ENCODE results near the gene DNAJB9.
"Not testable (repeated sequence)": the region's sequence is repeated elsewhere in the genome, so short reads cannot be mapped to it uniquely, and the experiment has no call there.

Gene DNAJB9

DNA sequence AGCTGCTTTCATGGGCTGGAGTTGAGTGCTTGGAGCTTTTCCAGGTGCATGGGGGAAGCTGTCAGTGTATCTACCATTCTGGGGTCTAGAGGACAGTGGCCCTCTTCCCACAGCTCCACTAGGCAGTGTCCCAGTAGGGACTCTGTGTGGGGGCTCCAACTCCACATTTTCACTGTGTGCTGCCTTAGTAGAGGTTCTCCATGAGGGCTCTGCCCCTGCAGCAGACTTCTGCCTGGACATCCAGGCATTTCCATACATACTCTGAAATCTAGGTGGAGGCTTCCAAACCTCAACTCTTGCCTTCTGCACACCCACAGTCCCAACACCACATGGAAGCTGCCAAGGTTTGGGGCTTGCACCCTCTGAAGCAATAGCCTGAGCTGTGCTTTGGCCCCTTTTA, 13.0 kb upstream of the DNAJB9 start:
- H3K9me3 Mint-ChIP-seq, H3K4me3 Mint-ChIP-seq, H3K27me3 Mint-ChIP-seq, H3K27ac Mint-ChIP-seq, H3K4me1 Mint-ChIP-seq: not testable (repeated sequence)
- H3K36me3 Mint-ChIP-seq: peaks cover 22% of the 10 kb centered on the region

DNA sequence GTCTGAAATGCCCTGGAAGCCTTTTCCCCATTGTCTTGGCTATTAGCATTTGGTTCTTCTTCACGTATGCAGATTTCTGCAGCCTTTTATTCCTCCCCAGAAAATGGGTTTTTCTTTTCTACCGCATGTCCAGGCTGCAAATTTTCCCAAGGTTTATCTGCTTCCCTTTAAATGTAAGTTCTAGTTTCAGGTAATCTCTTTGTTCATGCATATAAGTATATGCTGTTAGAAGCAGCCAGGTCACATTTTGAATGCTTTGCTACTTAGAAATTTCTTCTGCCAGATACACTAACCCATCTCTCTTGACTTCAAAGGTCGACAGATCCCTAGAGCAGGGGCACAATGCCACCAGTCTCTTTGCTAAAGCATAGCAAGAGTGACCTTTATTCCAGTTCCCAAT, 12.5 kb upstream of the DNAJB9 start:
- H3K36me3 Mint-ChIP-seq: peaks cover 23% of the 10 kb centered on the region
- H3K4me3 Mint-ChIP-seq: no peak overlapping the region
- H3K4me1 Mint-ChIP-seq: peaks cover 4% of the 10 kb centered on the region
- H3K27ac Mint-ChIP-seq: no peak overlapping the region
- H3K9me3 Mint-ChIP-seq: peaks cover 8% of the 10 kb centered on the region
- no peaks in the 10 kb centered on the region for H3K27me3 Mint-ChIP-seq

DNA sequence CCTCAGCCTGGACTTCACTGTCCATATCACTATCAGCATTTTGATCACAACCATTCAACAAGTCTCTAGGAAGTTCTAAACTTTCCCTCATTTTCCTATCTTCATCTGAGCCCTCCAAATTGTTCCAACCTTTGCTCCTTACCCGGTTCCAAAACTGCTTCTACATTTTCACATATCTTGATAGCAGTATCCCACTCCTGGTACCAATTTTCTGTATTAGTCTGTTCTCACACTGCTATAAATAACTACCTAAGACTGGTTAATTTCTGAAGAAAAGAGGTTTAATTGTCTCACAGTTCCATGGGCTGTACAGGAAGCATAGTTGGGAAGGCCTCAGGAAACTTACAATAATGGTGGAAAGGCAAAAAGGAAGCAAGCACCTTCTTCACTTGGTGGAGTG, 12.1 kb upstream of the DNAJB9 start:
- H3K4me3 Mint-ChIP-seq: no peak overlapping the region
- no peaks in the 10 kb centered on the region for H3K27me3 Mint-ChIP-seq
- peaks cover 26% of the 10 kb centered on the region for H3K36me3 Mint-ChIP-seq
- H3K4me1 Mint-ChIP-seq: peaks cover 4% of the 10 kb centered on the region
- no peak overlapping the region for H3K27ac Mint-ChIP-seq
- H3K9me3 Mint-ChIP-seq: peaks cover 8% of the 10 kb centered on the region

DNA sequence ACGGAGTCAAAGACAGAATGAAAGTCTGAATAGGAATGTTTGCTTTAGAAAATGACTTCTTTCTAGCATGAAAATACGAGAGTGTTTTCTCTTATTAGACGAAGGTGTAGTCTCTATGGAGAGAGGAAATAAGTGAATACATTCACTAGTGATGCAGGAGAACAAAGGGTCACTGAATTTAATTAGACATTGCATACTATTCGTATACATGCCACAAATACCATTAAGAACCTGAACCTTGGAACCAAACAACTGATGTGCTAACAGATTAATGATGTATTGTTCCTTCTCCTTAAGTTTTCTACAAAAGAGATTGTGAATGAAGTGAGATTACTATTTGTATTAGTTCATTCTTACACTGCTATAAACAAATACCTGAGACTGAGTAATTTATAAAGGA, 10.4 kb upstream of the DNAJB9 start:
- H3K4me1 Mint-ChIP-seq: peaks cover 4% of the 10 kb centered on the region
- H3K27ac Mint-ChIP-seq: no peak overlapping the region
- H3K36me3 Mint-ChIP-seq: peaks cover 25% of the 10 kb centered on the region
- peaks cover 8% of the 10 kb centered on the region for H3K9me3 Mint-ChIP-seq
- H3K27me3 Mint-ChIP-seq: no peaks in the 10 kb centered on the region
- H3K4me3 Mint-ChIP-seq: no peak overlapping the region

DNA sequence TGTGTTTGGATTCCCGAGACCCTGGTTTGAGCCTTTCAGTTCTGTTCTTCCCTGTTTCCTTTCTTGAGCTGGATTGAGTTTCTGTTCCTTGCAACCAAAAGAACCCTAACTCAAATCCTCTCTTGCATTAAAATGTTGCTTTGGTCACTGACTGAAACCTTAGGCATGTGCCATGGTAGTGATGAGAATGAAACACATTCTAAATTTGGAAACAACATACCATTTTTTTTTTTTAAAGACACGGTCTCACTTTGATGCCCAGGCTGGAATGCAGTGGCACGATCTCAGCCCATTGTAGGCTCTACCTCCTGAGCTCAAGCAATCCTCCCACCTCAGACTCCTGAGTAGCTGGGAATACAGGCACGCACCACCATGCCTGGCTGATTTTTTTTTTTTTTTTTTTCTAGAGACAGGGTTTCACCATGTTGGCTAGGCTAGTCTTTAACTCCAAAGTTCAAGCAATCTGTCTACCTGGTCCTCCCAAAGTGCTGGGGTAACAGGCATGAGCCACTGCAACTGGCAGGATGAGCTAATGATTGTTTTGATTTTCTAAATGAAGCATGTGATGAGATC, 8.5 kb upstream of the DNAJB9 start:
- Mint-ChIP-seq H3K27ac (no peak overlapping the region), H3K4me3 (no peak overlapping the region), H3K27me3 (no peaks in the 10 kb centered on the region), H3K9me3 (peaks cover 13% of the 10 kb centered on the region), H3K4me1 (peaks cover 11% of the 10 kb centered on the region), H3K36me3 (peaks cover 34% of the 10 kb centered on the region)

DNA sequence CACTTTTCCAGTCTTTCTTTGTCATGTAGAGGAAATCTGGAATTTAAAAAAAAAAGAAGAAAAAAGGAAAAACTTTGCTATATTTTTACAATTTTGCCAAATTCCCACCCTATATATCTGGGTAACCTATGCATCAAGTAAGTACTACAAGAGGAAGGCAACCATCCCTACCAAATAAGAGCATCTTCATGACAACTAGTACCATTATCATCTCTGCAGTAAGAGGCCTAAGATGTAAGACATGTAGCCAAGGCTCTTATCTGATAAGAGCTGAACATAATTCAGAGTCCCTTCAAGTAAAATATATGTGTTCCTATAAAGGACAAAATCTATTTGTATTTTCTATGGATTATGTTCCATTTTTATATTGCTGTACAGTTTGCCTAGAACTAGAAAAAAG, 3.7 kb upstream of the DNAJB9 start:
- Mint-ChIP-seq H3K36me3 (peaks cover 27% of the 10 kb centered on the region), H3K4me3 (no peak overlapping the region), H3K9me3 (peaks cover 5% of the 10 kb centered on the region), H3K27me3 (no peaks in the 10 kb centered on the region), H3K27ac (no peak overlapping the region), H3K4me1 (peaks cover 40% of the 10 kb centered on the region)

DNA sequence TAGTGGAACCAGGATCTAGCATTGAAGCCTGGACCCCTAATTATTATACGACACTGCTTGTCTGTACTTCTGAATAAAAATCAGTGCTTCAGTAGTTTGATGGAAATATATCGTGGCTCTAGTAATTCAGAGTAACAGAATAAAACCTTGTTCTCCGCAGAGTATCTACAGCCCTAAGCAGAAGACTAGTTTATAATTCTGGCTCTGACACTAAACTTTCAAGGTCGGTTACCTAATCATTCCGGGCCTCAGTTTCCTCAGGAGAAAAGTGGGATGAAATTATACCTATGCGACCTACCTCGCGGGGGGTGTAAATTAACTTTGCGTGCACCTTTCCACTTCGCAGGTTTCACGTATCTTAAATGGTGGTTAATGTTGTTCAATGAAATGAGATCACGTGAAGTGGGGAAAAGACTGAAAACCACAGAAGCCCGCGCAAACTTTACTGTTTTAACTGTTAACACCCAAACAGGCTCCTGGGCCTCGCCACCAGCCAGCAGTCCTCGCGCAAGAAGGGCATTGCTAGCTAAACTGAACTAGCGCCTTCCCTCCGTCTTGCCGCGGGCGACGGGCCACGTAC, 783 bp upstream of the DNAJB9 start:
- peaks cover 23% of the 10 kb centered on the region for H3K36me3 Mint-ChIP-seq
- H3K27me3 Mint-ChIP-seq: no peaks in the 10 kb centered on the region
- H3K9me3 Mint-ChIP-seq: peaks cover 5% of the 10 kb centered on the region
- H3K27ac Mint-ChIP-seq: peak overlapping the region; percentile 99
- H3K4me3 Mint-ChIP-seq: peak overlapping the region; percentile 98
- H3K4me1 Mint-ChIP-seq: peaks cover 60% of the 10 kb centered on the region

DNA sequence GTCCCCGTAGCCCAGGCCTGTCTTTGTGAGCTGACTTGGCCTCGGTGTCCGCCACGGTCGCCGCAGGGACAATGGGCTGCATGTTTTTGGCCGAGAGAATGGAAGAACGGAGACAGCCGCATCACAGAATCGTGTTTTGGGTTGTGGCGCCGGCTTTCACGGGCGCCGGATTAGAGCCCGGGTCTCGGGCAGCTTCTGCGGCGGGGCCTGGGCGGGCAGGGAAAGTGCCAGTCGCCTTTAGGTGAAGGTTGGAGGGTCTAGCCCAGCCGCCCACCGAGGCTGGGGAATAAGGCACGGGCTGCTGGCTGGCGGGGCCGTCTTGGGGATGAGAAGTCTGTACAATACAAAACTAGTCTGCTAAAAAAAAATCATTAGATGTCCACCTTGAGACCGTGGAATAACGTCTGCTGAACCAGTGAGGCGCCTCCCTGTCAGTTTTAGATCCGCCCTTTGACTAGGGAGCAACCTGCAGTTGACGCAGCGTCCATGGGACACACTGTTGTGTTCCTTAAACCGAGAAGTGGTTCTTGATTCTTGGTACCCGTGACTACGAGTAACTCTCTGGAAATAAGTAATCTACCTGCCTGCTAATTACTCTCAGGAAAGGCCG, 577 bp downstream of the DNAJB9 start:
- peaks cover 64% of the 10 kb centered on the region for H3K4me1 Mint-ChIP-seq
- H3K4me3 Mint-ChIP-seq: peak overlapping the region; percentile 98
- H3K36me3 Mint-ChIP-seq: peaks cover 17% of the 10 kb centered on the region
- no peaks in the 10 kb centered on the region for H3K27me3 Mint-ChIP-seq
- H3K9me3 Mint-ChIP-seq: peaks cover 5% of the 10 kb centered on the region
- peak overlapping the region; percentile 99 for H3K27ac Mint-ChIP-seq

DNA sequence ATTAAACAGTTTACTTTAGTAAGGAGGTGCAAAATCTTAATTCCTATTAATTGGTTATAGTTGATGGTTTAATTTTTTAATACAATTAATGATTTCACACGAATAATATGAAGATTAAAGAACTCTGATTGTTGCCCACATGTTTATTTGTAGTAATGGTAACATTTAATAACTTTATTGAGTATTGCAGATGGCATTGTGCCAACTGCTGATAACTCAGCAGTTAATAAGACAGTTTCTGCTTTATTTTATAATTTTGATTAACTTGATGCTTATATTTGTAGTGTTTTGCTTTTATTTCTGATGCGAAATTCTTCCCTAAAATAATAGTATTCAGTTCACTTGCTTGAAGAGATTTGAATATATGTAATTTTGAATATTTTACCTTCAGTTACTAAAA, 2.8 kb downstream of the DNAJB9 start:
- H3K27ac Mint-ChIP-seq: no peak overlapping the region
- peaks cover 59% of the 10 kb centered on the region for H3K4me1 Mint-ChIP-seq
- peaks cover 20% of the 10 kb centered on the region for H3K36me3 Mint-ChIP-seq
- H3K9me3 Mint-ChIP-seq: no peaks in the 10 kb centered on the region
- H3K27me3 Mint-ChIP-seq: no peaks in the 10 kb centered on the region
- no peak overlapping the region for H3K4me3 Mint-ChIP-seq

DNA sequence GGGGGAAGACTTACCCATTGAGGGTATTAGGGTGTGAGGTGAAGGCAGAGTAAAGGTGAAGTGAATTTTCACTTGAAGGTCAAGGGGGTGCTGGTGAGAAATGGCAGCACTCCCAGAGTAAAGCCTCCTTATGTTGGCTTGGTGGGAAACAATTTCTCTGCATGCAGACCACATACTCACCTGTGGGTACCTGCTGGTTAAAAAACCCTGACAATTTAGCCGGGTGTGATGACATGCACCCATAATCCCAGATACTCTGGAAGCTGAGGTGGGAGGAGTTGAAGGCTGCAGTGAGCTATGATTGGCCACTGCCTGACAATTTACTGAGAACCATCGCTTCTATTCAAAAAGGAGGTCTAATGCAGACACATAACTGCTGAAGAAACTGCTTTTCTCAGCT, 5.5 kb downstream of the DNAJB9 start:
- H3K27me3 Mint-ChIP-seq: no peaks in the 10 kb centered on the region
- H3K4me1 Mint-ChIP-seq: peaks cover 43% of the 10 kb centered on the region
- peaks cover 28% of the 10 kb centered on the region for H3K36me3 Mint-ChIP-seq
- no peak overlapping the region for H3K27ac Mint-ChIP-seq
- peaks cover 4% of the 10 kb centered on the region for H3K9me3 Mint-ChIP-seq
- H3K4me3 Mint-ChIP-seq: no peak overlapping the region

DNA sequence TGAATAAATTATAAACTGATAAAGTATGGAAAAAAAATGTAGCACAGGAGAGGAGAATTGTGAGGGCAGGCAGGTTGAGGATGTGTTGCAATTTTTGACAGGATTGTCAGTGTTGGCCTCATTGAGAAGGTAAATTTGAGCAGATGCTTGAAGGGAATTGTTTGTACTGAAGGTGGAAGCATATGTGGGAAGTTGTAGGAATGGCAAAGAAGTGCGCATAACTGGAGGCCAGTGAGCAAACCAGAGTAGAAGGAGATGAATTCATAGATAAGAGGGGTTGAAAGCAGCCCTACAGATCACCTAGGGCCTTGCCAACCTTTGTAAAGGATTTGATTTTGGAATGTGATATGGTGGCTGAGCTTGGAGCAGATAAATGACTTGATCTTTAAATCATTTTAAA, 6.4 kb downstream of the DNAJB9 start:
- Mint-ChIP-seq H3K27ac (peak overlapping the region; percentile 47), H3K27me3 (no peaks in the 10 kb centered on the region), H3K36me3 (peaks cover 28% of the 10 kb centered on the region), H3K4me1 (peaks cover 39% of the 10 kb centered on the region), H3K4me3 (no peak overlapping the region), H3K9me3 (peaks cover 4% of the 10 kb centered on the region)

DNA sequence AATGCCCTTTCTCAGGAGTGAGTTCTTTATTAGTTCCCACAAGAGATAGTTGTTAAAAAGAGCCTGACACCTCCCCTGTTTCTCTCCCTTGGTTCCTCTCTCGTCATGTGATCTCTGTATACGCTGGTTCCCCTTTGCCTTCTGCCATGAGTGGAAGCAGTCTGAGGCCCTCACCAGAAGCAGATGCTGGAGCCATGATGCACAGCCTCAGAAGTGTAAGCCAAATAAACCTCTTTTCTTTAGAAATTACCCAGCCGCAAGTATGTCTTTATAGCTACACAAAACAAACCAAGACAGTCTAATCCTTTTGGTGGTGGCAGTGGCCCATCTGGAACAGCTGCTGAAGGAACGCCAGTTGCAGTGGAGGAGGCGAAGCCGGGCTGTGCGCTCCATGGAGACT, 9.3 kb downstream of the DNAJB9 start:
- Mint-ChIP-seq H3K4me1 (peaks cover 16% of the 10 kb centered on the region), H3K27ac (no peak overlapping the region), H3K4me3 (no peak overlapping the region), H3K9me3 (peaks cover 4% of the 10 kb centered on the region), H3K27me3 (no peaks in the 10 kb centered on the region), H3K36me3 (peaks cover 23% of the 10 kb centered on the region)

DNA sequence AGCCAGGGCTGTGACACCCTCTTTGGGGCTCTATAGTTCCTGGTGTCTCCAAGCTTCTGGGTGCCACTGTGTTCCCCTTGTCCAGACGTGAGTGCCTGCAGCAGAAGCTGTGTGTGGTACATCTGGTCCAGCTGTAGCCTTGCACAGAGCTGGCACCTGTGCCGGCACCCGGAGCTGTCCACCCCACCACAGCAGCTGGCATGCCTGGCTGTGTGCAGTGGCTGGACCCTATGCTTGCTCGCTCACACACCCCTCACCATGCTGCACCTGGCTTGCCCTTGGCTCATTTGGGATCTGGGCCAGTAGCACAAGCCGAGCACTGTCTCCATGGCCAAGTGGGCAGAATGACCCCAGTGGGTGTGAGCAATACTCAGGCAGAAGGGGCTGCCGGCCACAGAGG, 10.6 kb downstream of the DNAJB9 start:
- peaks cover 13% of the 10 kb centered on the region for H3K4me1 Mint-ChIP-seq
- H3K4me3 Mint-ChIP-seq: no peak overlapping the region
- H3K36me3 Mint-ChIP-seq: peaks cover 21% of the 10 kb centered on the region
- H3K9me3 Mint-ChIP-seq: peaks cover 4% of the 10 kb centered on the region
- H3K27me3 Mint-ChIP-seq: no peaks in the 10 kb centered on the region
- H3K27ac Mint-ChIP-seq: no peak overlapping the region

DNA sequence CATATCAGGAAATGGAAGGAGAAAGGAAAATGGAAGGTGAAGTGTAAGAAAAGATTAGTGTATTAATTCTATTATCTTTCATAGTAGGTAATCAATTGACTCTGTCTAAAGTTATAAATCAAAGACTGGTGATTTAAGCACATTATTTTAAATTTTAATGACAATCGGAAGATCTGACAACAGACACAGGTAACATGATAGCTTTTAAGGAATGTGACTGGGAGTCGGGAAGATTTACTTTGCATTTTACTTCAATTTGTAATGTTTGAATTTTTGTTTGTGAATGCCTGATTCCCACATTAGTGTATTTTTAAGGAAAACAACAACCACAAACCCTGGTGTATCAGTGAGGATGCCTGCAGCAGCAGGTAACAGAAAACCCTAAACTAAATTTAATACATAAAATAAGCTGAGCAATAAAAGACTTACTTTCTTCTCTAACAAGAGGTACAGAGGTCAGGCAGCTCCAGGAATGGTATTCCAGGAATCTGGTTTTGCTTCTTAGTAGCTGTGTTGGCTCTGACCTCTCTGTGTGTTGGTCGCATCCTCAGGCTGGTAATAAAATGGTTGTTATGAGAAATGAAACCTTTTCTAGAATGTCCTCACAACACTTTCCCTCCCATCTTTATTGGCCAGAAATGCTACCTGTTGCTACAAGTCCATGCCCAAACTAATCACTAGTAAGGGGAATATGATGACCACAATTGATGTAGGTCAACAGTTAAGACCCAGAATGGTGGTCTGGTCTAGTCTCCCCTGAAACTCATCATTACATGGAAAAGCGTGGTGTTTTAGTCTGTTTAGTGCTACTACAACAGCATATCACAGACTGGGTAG, 12.2 kb downstream of the DNAJB9 start:
- H3K36me3 Mint-ChIP-seq: peaks cover 12% of the 10 kb centered on the region
- H3K9me3 Mint-ChIP-seq: peaks cover 4% of the 10 kb centered on the region
- peaks cover 1% of the 10 kb centered on the region for H3K4me1 Mint-ChIP-seq
- H3K27me3 Mint-ChIP-seq: no peaks in the 10 kb centered on the region
- H3K4me3 Mint-ChIP-seq: no peak overlapping the region
- H3K27ac Mint-ChIP-seq: no peak overlapping the region

DNA sequence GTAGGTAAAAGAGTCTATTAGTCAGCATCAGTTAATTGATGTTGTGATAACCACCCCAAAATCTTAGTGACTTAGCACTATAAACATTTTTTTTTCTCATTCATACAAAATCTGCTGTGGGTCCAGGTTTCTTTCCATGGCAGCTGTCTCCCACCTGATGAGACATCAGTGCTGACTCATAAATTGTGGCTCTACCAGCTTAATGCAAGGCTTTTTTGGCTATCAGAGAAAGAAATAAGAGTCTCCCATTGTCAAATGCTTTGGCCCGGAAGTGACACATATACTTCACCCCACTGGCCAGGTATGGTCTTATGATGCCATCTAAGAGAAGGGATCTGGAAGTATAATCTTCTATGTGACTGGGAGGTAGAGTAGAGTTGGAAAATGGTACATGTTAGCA, 14.5 kb downstream of the DNAJB9 start:
- Mint-ChIP-seq H3K27ac (no peak overlapping the region), H3K9me3 (no peaks in the 10 kb centered on the region), H3K27me3 (no peaks in the 10 kb centered on the region), H3K4me1 (no peaks in the 10 kb centered on the region), H3K4me3 (no peak overlapping the region), H3K36me3 (peaks cover 5% of the 10 kb centered on the region)

DNA sequence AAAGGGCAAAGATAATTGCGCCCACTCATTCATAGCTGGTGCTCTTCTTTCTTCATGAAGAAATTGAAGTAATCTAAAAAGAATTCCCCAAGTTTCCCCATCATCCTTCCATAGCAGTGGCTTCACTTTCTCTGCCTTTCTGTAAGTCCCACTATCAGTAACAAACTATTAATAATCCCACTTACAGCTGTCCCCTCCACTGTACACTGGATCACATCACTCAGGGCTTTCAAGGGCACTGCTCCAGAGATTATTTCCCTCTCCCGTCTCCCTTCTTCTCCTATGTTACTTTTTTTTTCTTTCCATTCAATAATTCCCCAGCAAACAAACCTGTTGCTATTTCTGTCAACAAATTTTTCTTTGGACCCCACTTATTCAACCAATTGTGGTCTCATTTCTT, 16.2 kb downstream of the DNAJB9 start:
- Mint-ChIP-seq H3K4me1 (no peaks in the 10 kb centered on the region), H3K36me3 (no peaks in the 10 kb centered on the region), H3K9me3 (no peaks in the 10 kb centered on the region), H3K4me3 (no peak overlapping the region), H3K27me3 (no peaks in the 10 kb centered on the region), H3K27ac (no peak overlapping the region)
